BE2C (cell line): ENCODE measurements around the gene CELA1.

ENCODE experiments used
- DNase-seq: peaks from one replicate; pipeline ENCODE4 v3.0.0-alpha.2; 2020
- H3K27me3 ChIP-seq: fragments of 250-450 bp; sonication (Bioruptor Pico); 2 replicates; pipeline ENCODE4 v1.5.1; 2020; ENCODE audit warnings: mild to moderate bottlenecking
- H3K36me3 ChIP-seq: fragments of 250-450 bp; sonication (Bioruptor Pico); 2 replicates; pipeline ENCODE4 v1.5.1; 2020; ENCODE audit warnings: mild to moderate bottlenecking
- H3K4me1 ChIP-seq: fragments of 250-450 bp; sonication (Bioruptor Pico); 2 replicates; pipeline ENCODE4 v1.5.1; 2020
- H3K4me3 ChIP-seq: 2 replicates; pipeline ENCODE4 v1.5.1; 2011; ENCODE audit warnings: low read depth, low read length
- H3K9me3 ChIP-seq: fragments of 250-450 bp; sonication (Bioruptor Pico); 2 replicates; pipeline ENCODE4 v1.5.1; 2020
- TF ChIP-seq, protein P1 (sequence below): IDR thresholded peaks from 2 replicates; pipeline ENCODE4 v1.5.1; 2012; ENCODE audit warnings: mild to moderate bottlenecking, low read depth, low read length

The CELA1 gene

GRCh38 chr12:51362747-51363342 is 16.4 kb upstream of the CELA1 start:
- no peak for DNase-seq
- no peaks in the 10 kb centered on the region for H3K9me3 ChIP-seq
- H3K4me1 ChIP-seq: peaks cover 3% of the 10 kb centered on the region; the same call in 1 of the 2 replicates
- H3K4me3 ChIP-seq: no peak overlapping the region
- no peaks in the 10 kb centered on the region for H3K36me3 ChIP-seq
- no peaks in the 10 kb centered on the region for H3K27me3 ChIP-seq
- TF ChIP-seq, protein P1, sequence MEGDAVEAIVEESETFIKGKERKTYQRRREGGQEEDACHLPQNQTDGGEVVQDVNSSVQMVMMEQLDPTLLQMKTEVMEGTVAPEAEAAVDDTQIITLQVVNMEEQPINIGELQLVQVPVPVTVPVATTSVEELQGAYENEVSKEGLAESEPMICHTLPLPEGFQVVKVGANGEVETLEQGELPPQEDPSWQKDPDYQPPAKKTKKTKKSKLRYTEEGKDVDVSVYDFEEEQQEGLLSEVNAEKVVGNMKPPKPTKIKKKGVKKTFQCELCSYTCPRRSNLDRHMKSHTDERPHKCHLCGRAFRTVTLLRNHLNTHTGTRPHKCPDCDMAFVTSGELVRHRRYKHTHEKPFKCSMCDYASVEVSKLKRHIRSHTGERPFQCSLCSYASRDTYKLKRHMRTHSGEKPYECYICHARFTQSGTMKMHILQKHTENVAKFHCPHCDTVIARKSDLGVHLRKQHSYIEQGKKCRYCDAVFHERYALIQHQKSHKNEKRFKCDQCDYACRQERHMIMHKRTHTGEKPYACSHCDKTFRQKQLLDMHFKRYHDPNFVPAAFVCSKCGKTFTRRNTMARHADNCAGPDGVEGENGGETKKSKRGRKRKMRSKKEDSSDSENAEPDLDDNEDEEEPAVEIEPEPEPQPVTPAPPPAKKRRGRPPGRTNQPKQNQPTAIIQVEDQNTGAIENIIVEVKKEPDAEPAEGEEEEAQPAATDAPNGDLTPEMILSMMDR: no peak

DNA sequence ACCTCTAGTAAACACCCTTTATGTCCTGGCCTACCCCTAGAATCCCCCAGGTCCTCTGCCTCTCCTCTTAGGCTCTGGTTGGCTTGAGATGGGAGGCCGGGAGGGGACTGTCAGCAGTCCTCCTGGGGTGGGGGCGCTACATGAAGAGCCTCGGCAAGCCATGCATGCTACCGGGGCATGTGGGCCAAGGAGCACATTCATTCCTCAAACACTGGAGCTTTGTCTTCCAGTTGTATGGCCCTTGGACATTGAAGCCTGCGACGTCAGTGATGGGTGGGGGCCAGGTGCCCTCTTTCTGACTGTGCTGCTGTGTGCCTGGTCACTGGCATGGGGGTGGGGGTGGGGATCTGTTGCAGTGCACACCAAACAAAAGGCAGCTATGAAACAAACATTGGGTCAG is 15.8 kb upstream of the CELA1 start:
- Histone ChIP-seq H3K4me3 (no peak overlapping the region), H3K9me3 (no peaks in the 10 kb centered on the region), H3K36me3 (peaks cover under 1% of the 10 kb centered on the region; the same call in 1 of the 2 replicates), H3K4me1 (peaks cover 3% of the 10 kb centered on the region; the same call in 1 of the 2 replicates), H3K27me3 (no peaks in the 10 kb centered on the region)
- TF ChIP-seq, protein P1: no peak
- no peak for DNase-seq

DNA sequence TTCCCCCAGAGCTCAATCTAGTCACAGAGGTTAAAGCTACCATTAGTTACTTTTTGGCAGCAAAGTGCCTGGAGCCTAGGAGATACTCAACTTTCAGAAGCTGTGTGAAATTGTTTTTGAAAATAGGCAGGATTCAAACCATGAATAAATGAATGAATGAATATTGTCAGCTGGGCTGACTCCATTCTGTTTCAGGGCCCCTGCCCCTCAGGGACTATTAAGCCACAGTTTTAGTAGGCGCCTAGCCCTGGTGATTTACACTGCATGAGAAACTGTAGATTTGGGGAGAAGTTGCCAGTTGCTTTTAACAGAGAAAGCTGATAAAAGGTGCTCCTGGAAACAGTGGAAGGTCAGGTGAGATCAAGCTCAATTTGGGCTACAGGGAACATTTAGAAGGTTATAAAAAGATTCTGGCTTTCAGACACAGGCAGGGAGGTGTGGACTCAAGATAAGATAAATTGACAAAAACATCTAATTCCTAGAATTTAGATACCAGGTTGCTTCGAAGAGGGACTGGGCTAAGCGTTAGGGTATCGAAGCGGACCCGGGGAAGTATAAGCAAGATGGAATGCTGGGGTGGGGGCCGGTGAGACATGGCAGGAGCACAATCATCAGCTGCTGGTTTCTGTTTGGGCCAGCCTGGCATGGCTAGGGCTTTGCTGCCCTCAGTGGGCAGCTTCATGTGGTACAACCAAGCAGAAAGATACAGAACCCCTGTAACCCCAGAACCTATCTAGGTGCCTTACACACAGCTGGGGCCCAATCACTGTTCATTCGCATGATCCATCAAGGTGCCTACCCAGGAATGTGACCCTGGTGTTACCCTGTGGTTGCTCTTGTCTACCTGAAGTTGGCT is 14.9 kb upstream of the CELA1 start:
- no peaks in the 10 kb centered on the region for H3K9me3 ChIP-seq
- TF ChIP-seq, protein P1: no peak
- DNase-seq: no peak
- no peaks in the 10 kb centered on the region for H3K27me3 ChIP-seq
- no peak overlapping the region for H3K4me3 ChIP-seq
- peaks cover 3% of the 10 kb centered on the region; the same call in 1 of the 2 replicates for H3K4me1 ChIP-seq
- peaks cover 2% of the 10 kb centered on the region; the same call in 1 of the 2 replicates for H3K36me3 ChIP-seq

DNA sequence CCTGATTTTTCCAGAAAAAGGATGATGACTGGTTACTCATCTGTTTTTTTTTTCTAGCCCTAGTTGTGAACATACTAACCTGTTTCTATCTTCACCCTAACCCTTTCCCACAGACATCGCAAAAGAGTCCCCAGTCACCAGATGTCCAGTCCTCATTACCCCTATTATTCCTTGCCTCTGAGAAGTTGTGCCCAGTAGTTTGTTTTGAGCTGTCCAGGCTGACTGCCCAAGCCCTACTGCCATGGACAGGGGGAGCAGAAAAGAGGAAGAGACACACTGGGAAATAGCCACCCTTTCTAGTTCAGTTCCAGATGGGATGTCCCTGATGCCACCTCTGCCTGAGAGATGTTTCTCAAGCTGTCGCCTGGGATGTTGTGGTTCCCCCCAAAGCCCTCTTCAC is 13.8 kb upstream of the CELA1 start:
- no peaks in the 10 kb centered on the region for H3K27me3 ChIP-seq
- no peak for DNase-seq
- no peaks in the 10 kb centered on the region for H3K9me3 ChIP-seq
- peaks cover 2% of the 10 kb centered on the region; the same call in 1 of the 2 replicates for H3K36me3 ChIP-seq
- H3K4me1 ChIP-seq: peaks cover 3% of the 10 kb centered on the region; the same call in 1 of the 2 replicates
- TF ChIP-seq, protein P1: no peak
- H3K4me3 ChIP-seq: no peak overlapping the region

GRCh38 chr12:51359851-51360250 is 13.4 kb upstream of the CELA1 start:
- DNase-seq: no peak
- Histone ChIP-seq H3K36me3 (peaks cover 2% of the 10 kb centered on the region; the same call in 1 of the 2 replicates), H3K9me3 (no peaks in the 10 kb centered on the region), H3K27me3 (no peaks in the 10 kb centered on the region), H3K4me3 (no peak overlapping the region), H3K4me1 (peaks cover 3% of the 10 kb centered on the region; the same call in 1 of the 2 replicates)
- TF ChIP-seq, protein P1: no peak
